NCI-H460 (cell line): ENCODE data around the gene ZNF408. TPM values are rescaled to one million over a fixed set of nuclear protein-coding genes. Genes with fewer than 3 reads are reported as not detected.
"Not testable (repeated sequence)": the region's sequence is repeated elsewhere in the genome, so short reads cannot be mapped to it uniquely, and the experiment has no call there.

Experiments used
- DNase-seq: peaks from one replicate; pipeline ENCODE4 v3.0.0-alpha.2; 2016; ENCODE audit warnings: low read depth; ENCODE audit errors: extremely low read depth
- polyA plus RNA-seq: library from polyadenylated mRNA; depleted of rRNA; stranded (reverse); fragments of >200 nt; gene quantifications from 2 replicates; pipeline ENCODE4 v1.2.3, GENCODE V29; 2014; cell fraction: nucleus; rRNA removed
- total RNA-seq: library from RNA; depleted of rRNA; stranded (reverse); fragments of >200 nt; shearing (Covaris generic); gene quantifications from 2 replicates; pipeline ENCODE4 v1.2.3, GENCODE V29; 2014; rRNA removed

ZNF408 gene
- total RNA-seq = 5.9 TPM in 2 replicates
- polyA plus RNA-seq = 6.4 and 14.3 TPM in 2 replicates

GRCh38 chr11:46700241-46701077 is at the start of gene ZNF408, which contains the start of gene ARHGAP1:
ZNF408 (plus strand) TSS chr11:46701031; CDS start chr11:46701048, 17 bp downstream.
ARHGAP1 (minus strand) TSS chr11:46700619; CDS start chr11:46696107, 4,512 bp downstream.
- DNase-seq = peak; percentile 97

GRCh38 chr11:46655631-46656030 is 45.2 kb upstream of the ZNF408 start:
- no peak for DNase-seq

- no peak for DNase-seq
Observed at GRCh38 chr11:46657186-46657585, 43.6 kb upstream of the ZNF408 start.

- no peak for DNase-seq
Observed at GRCh38 chr11:46658259-46658658, 42.6 kb upstream of the ZNF408 start.

GRCh38 chr11:46659908-46660307 is 40.9 kb upstream of the ZNF408 start:
- DNase-seq = no peak

- DNase-seq = no peak
Observed at GRCh38 chr11:46661836-46662235, 39.0 kb upstream of the ZNF408 start.

GRCh38 chr11:46662366-46662765 is 38.5 kb upstream of the ZNF408 start:
- no peak for DNase-seq

- no peak for DNase-seq
Observed at GRCh38 chr11:46663277-46663940, 37.4 kb upstream of the ZNF408 start.

GRCh38 chr11:46664612-46665011 is 36.2 kb upstream of the ZNF408 start:
- no peak for DNase-seq

- no peak for DNase-seq
Observed at GRCh38 chr11:46665356-46665755, 35.5 kb upstream of the ZNF408 start.

- no peak for DNase-seq
Observed at GRCh38 chr11:46666516-46666915, 34.3 kb upstream of the ZNF408 start.

- no peak for DNase-seq
Observed at GRCh38 chr11:46667043-46667481, 33.8 kb upstream of the ZNF408 start.

- DNase-seq = no peak
Observed at GRCh38 chr11:46668480-46669085, 32.2 kb upstream of the ZNF408 start.

GRCh38 chr11:46669711-46670139 is 31.1 kb upstream of the ZNF408 start:
- no peak for DNase-seq

GRCh38 chr11:46670521-46670920 is 30.3 kb upstream of the ZNF408 start:
- not testable (repeated sequence) for DNase-seq

GRCh38 chr11:46671958-46672315 is 28.9 kb upstream of the ZNF408 start:
- DNase-seq = no peak

GRCh38 chr11:46672381-46672839 is 28.4 kb upstream of the ZNF408 start:
- no peak for DNase-seq

GRCh38 chr11:46673713-46674462 is 26.9 kb upstream of the ZNF408 start:
- DNase-seq = no peak

- no peak for DNase-seq
Observed at GRCh38 chr11:46674463-46675287, 26.2 kb upstream of the ZNF408 start.
